Vagina (tissue), 2 donors: Measurements from ENCODE around the gene HTRA2. TPM values are rescaled to one million over a fixed set of nuclear protein-coding genes. Genes with fewer than 3 reads are reported as not detected.

Experiments
- DNase-seq, 2 donors: peaks; one replicate each; pipeline ENCODE4 v3.0.0-alpha.2; 2017; ENCODE audit errors: extremely low spot score in 2 of 2
- H3K27ac ChIP-seq: fragments of 200-600 bp; sonication (generic); one replicate; pipeline ENCODE4 v1.5.1; 2019
- H3K27me3 ChIP-seq: fragments of 200-600 bp; sonication (generic); one replicate; pipeline ENCODE4 v1.5.1; 2019
- H3K36me3 ChIP-seq, 2 donors: fragments of 200-600 bp; sonication (generic); one replicate each; pipeline ENCODE4 v1.5.1; 2017 to 2019
- H3K4me1 ChIP-seq: fragments of 200-600 bp; sonication (generic); one replicate; pipeline ENCODE4 v1.5.1; 2019
- H3K4me3 ChIP-seq, 2 donors: fragments of 200-600 bp; sonication (generic); 1 replicate in 1 of 2; 2 replicates in 1 of 2; pipeline ENCODE4 v1.5.1; 2016 to 2019
- H3K9me3 ChIP-seq: fragments of 200-600 bp; sonication (generic); one replicate; pipeline ENCODE4 v1.5.1; 2019
- CTCF ChIP-seq, 3 experiments: fragments of 450-650 bp in 2 of 3; fragments of 200-600 bp in 1 of 3; sonication (generic) in 1 of 3; IDR thresholded peaks; one replicate each; pipeline ENCODE4 v1.5.1; 2017 to 2019; ENCODE audit warnings: antibody characterized with exemption in 3 of 3, mild to moderate bottlenecking in 2 of 3, moderate library complexity in 2 of 3
- POLR2A ChIP-seq, 2 donors: fragments of 450-650 bp; IDR thresholded peaks; one replicate each; pipeline ENCODE4 v1.6.1; 2017; ENCODE audit warnings: antibody characterized with exemption in 2 of 2, mild to moderate bottlenecking in 2 of 2, moderate library complexity in 2 of 2
- POLR2AphosphoS5 ChIP-seq, 2 donors: sonication (generic); formaldehyde crosslinking; IDR thresholded peaks; one replicate each; pipeline ENCODE4 v1.9.0; 2017; ENCODE audit warnings: antibody characterized with exemption in 2 of 2, mild to moderate bottlenecking in 2 of 2, low read depth in 1 of 2; ENCODE audit not compliant: insufficient read depth in 1 of 2
- intact Hi-C: fragments of 100-400 bp; cut with DNase I; formaldehyde crosslinking; loops from one replicate; pipeline ENCODE4 v1.15.1; 2023
- total RNA-seq: library from RNA; depleted of rRNA; stranded (reverse); fragments of >200 nt; gene quantifications from one replicate; pipeline ENCODE4 v1.2.3, GENCODE V29; 2016

HTRA2 gene
- total RNA-seq, 1 donor from 2014 or later: 24.3 TPM

GRCh38 chr2:74498500-74499266, 31.1 kb upstream of the HTRA2 start:
- peaks cover 10% of the 10 kb centered on the region for H3K27me3 ChIP-seq
- H3K27ac ChIP-seq: no peak overlapping the region
- H3K4me3 ChIP-seq: peak overlapping the region; percentile 21 to 40
- intact Hi-C loops: no loop called here
- no peak for DNase-seq
- no peak for TF ChIP-seq POLR2A (IDR thresholded peaks at IDR 0.05)
- TF ChIP-seq POLR2AphosphoS5 (IDR thresholded peaks at IDR 0.05; ENCODE audit: insufficient read depth in 1 of 2, low read depth in 1 of 2): no peak
- no peak for TF ChIP-seq CTCF (IDR thresholded peaks at IDR 0.05)
- peaks cover 43% of the 10 kb centered on the region for H3K4me1 ChIP-seq
- H3K36me3 ChIP-seq: peaks cover 0 to 9% of the 10 kb centered on the region in 2 donors
- no peaks in the 10 kb centered on the region for H3K9me3 ChIP-seq

DNA sequence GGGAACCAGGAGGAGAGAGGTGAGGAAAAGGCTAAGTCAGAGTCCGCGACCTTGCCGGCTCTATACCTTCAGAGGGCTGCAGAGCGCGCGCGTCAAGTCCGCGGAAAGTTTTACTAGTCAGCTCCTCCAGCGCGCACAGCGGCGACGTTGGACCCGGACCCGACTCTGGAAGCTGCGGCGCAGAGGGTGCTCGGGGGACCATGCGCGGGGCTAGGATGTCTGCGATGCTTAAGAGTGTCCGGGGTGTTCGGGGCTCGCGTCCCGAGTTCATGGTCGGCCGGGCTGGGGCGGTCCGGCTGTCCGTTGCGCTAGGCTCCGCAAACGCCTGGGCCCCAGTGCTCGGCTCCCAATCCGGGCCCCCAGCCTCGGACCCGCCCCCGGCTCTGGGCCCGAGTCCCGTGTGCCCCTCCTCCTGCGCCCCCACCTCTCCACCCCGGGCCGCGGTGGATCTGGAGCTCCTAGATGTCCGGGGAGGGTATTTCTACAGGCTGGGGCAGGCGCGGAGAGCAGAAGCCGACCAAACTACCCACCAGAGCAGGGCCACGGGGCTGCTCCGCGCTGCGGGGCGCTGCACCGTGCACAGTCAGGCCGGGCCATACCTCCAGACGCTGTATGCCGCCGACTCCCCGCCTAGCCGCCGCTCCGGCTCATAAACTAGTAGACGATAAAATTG, 30.3 kb upstream of the HTRA2 start, which contains the start of gene LBX2:
LBX2 (minus strand) TSS at position 337 of the 673 bp plus-strand sequence; CDS start at position 271, 66 bp downstream.
- no peaks in the 10 kb centered on the region for H3K9me3 ChIP-seq

GRCh38 chr2:74499940-74500577, 29.7 kb upstream of the HTRA2 start:
- H3K36me3 ChIP-seq: peaks cover 0 to 8% of the 10 kb centered on the region in 2 donors

More for the DNA sequence above, 30.3 kb upstream of the HTRA2 start, which contains the start of gene LBX2:
- Histone ChIP-seq H3K27me3 (peaks cover 10% of the 10 kb centered on the region), H3K27ac (no peak within 1 kb of the TSS), H3K4me3 (peak within 1 kb of the TSS; percentile 21 to 40), H3K36me3 (peaks cover 0 to 3% of the 10 kb centered on the region in 2 donors), H3K4me1 (peaks cover 47% of the 10 kb centered on the region)
- TF ChIP-seq POLR2AphosphoS5 (IDR thresholded peaks at IDR 0.05; ENCODE audit: insufficient read depth in 1 of 2, low read depth in 1 of 2) (no peak), CTCF (IDR thresholded peaks at IDR 0.05) (no peak), POLR2A (IDR thresholded peaks at IDR 0.05) (no peak)
- intact Hi-C loops: no loop called here
- no peak for DNase-seq

DNA sequence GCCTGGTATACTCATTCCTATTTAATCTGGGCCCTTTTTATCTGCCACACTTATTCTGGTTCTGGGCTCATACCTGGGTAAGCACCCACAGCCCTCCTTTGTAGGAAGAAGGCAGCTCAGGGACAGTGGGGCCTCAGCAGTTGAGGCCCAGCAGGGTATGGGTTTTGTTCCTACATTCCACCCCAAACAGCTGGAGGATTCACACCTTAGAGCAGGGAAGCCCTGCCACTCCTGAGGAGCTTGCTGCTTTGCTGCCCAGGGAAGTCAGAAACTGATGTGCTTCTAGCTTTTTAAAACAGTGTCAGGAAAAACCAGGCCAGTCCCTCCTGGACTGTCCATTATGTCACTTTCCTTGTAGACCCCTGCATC, 29.2 kb upstream of the HTRA2 start:
- Histone ChIP-seq H3K27me3 (peaks cover 10% of the 10 kb centered on the region), H3K36me3 (peaks cover 0 to 11% of the 10 kb centered on the region in 2 donors), H3K4me3 (no peak overlapping the region), H3K27ac (no peak overlapping the region), H3K9me3 (no peaks in the 10 kb centered on the region), H3K4me1 (peaks cover 58% of the 10 kb centered on the region)
- TF ChIP-seq POLR2AphosphoS5 (IDR thresholded peaks at IDR 0.05; ENCODE audit: insufficient read depth in 1 of 2, low read depth in 1 of 2) (no peak), CTCF (IDR thresholded peaks at IDR 0.05) (no peak), POLR2A (IDR thresholded peaks at IDR 0.05) (no peak)
- intact Hi-C loops: no loop called here
- DNase-seq: no peak

More at GRCh38 chr2:74499940-74500577, 29.7 kb upstream of the HTRA2 start:
- H3K4me3 ChIP-seq: peak overlapping the region in 1 of 2 donors; percentile 40
- no peak for TF ChIP-seq POLR2AphosphoS5 (IDR thresholded peaks at IDR 0.05; ENCODE audit: insufficient read depth in 1 of 2, low read depth in 1 of 2)
- no peak for TF ChIP-seq CTCF (IDR thresholded peaks at IDR 0.05)
- TF ChIP-seq POLR2A (IDR thresholded peaks at IDR 0.05): no peak
- peaks cover 53% of the 10 kb centered on the region for H3K4me1 ChIP-seq
- intact Hi-C loops: no loop called here
- H3K27ac ChIP-seq: no peak overlapping the region
- DNase-seq: no peak
- H3K27me3 ChIP-seq: peaks cover 10% of the 10 kb centered on the region
- H3K9me3 ChIP-seq: no peaks in the 10 kb centered on the region
